ENCODE data around the gene LCN6. TPM values are rescaled to one million over a fixed set of nuclear protein-coding genes. Genes with fewer than 3 reads are reported as not detected.

The LCN6 gene
- total and polyA plus RNA-seq, 9 of the 15 experiments (the other 6 are each of a cell fraction or from before 2014, with no cell fraction given): 0.10 to 0.45 (median 0.37) TPM; not detected in 5

DNA sequence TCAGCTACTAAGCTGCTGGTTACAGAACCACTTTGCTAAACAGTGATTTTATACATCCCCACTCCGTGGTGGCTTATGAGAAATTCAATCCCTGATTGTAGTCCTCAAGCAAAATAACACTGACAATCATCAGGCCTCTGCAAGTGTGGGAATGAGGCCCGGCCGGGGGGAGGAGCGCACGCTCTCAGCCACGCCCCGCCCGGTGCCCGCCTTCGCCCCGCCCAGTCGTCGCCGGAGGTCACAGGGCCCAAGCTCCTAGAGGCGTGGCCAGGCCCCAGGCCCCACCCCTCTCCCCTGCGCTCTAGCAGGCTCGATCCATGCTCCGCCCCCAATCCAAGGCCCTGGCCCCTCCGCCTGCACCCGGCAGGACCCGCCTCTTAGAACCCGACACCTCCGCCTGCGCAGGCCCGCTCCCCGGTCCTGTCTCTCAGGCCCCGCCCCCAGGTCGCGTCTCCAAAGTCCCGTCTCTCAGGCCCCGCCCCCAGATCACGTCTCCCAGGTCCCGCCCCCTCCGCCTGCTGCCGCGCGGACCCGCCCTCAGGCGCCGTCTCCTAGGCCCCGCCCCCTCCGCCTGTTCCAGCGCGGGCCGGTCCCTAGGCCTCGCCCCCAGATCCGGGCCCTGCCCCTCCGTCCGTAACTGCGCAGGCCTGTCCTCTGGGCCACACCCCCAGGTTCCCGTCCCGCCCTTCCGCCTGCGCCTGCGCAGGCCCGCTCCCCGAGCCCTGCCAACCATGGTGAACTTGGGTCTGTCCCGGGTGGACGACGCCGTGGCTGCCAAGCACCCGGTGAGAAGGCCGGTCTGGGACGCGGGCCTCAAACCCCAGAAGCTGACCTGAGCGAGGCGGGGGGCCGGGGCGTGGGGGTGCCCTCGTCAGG lies 42.6 kb upstream of the LCN6 start, which contains the start of gene TMEM141 (continued):
- TF ChIP-seq RBM39 (optimal IDR thresholded peaks at IDR 0.05; ENCODE audit: low read depth, low read length) (no peak), GTF2A2 (tag; IDR thresholded peaks at IDR 0.05) (no peak), EGR1 (conservative IDR thresholded peaks at IDR 0.05) (peak; percentile 66), PML (IDR thresholded peaks at IDR 0.05; ENCODE audit: low read length) (no peak; the same call in 1 of the 2 replicates), TBP (optimal IDR thresholded peaks at IDR 0.05; ENCODE audit: low read depth, low read length) (no peak), ELF4 (CRISPR knock-in tag; IDR thresholded peaks at IDR 0.05) (0 out of 2 replicates have a peak, but pooled peaks have one; percentile 53), PHF20 (IDR thresholded peaks at IDR 0.05; ENCODE audit: partially characterized antibody) (no peak), ESRRB (CRISPR knock-in tag; IDR thresholded peaks at IDR 0.05; ENCODE audit: borderline replicate concordance) (no peak), CEBPZ (IDR thresholded peaks at IDR 0.05; ENCODE audit: borderline replicate concordance, low read depth, low read length) (no peak), ZNF263 (CRISPR knock-in tag; IDR thresholded peaks at IDR 0.05; ENCODE audit: borderline replicate concordance) (no peak), SRSF9 (IDR thresholded peaks at IDR 0.05; ENCODE audit: borderline replicate concordance, low read depth, low read length) (no peak), ZNF668 (CRISPR knock-in tag; IDR thresholded peaks at IDR 0.05) (no peak), SAFB2 (IDR thresholded peaks at IDR 0.05; ENCODE audit: borderline replicate concordance, low read depth, low read length, severe bottlenecking) (no peak), ZNF561 (CRISPR knock-in tag; conservative IDR thresholded peaks at IDR 0.05) (no peak), YBX1 (IDR thresholded peaks at IDR 0.05) (no peak), ZBTB9 (CRISPR knock-in tag; IDR thresholded peaks at IDR 0.05) (no peak), SRSF1 (IDR thresholded peaks at IDR 0.05; ENCODE audit: low read depth, low read length) (no peak), NR3C1 (CRISPR knock-in tag; IDR thresholded peaks at IDR 0.05) (no peak), HDAC8 (tag; IDR thresholded peaks at IDR 0.05) (no peak), XRCC3 (IDR thresholded peaks at IDR 0.05) (no peak), GATA2 (CRISPR knock-in tag; IDR thresholded peaks at IDR 0.05) (no peak), ZNF449 (CRISPR knock-in tag; IDR thresholded peaks at IDR 0.05) (no peak)
- TF ChIP-seq, protein P1, sequence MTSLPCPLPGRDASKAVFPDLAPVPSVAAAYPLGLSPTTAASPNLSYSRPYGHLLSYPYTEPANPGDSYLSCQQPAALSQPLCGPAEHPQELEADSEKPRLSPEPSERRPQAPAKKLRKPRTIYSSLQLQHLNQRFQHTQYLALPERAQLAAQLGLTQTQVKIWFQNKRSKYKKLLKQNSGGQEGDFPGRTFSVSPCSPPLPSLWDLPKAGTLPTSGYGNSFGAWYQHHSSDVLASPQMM (CRISPR knock-in tag; IDR thresholded peaks at IDR 0.05): no peak

Measured in K562 (cell line).